ENCODE data around the gene MBNL1. TPM values are rescaled to one million over a fixed set of nuclear protein-coding genes. Genes with fewer than 3 reads are reported as not detected.

The MBNL1 gene
- total RNA-seq, 8 experiments from 2014 or later: 17.3 to 294 (median 44.8) TPM

- no peak for ATAC-seq (replicated peaks in 6 of 8)
- no peak overlapping the region for H3K27ac ChIP-seq
- no peaks in the 10 kb centered on the region for H3K4me1 ChIP-seq (replicated peaks in 1 of 2)
- no peak overlapping the region for H3K4me3 ChIP-seq
- in situ Hi-C loops (cut with MboI; ENCODE audit: low pct_unique_long_range_greater_than_20kb in 2 of 9, low sequenced_read_pairs in 9 of 9, unreplicated experiment in 9 of 9): no loop called here
Measured at GRCh38 chr3:152236716-152237115, 32.0 kb upstream of the MBNL1 start.

- in situ Hi-C loops (cut with MboI; ENCODE audit: low pct_unique_long_range_greater_than_20kb in 2 of 9, low sequenced_read_pairs in 9 of 9, unreplicated experiment in 9 of 9): no loop called here
- H3K27ac ChIP-seq: no peak overlapping the region
- H3K4me3 ChIP-seq: no peak overlapping the region
- 48 to 88% (median 78%) methylated on average over 1 to 2 of the region's 2 CpGs for WGBS, 10 experiments
- no peaks in the 10 kb centered on the region for H3K4me1 ChIP-seq (replicated peaks in 1 of 2)
- no peak for ATAC-seq (replicated peaks in 6 of 8)
Measured at GRCh38 chr3:152241142-152242017, 27.3 kb upstream of the MBNL1 start.

GRCh38 chr3:152243301-152243711 is 25.4 kb upstream of the MBNL1 start:
- in situ Hi-C loops (cut with MboI; ENCODE audit: low pct_unique_long_range_greater_than_20kb in 2 of 9, low sequenced_read_pairs in 9 of 9, unreplicated experiment in 9 of 9): no loop called here
- ATAC-seq (replicated peaks in 6 of 8): no peak
- 80 to 100% (median 100%) methylated on average over 1 of the region's 1 CpG; no CpG with 5 or more reads in 2 of the 10 experiments for WGBS, 10 experiments
- Histone ChIP-seq H3K4me1 (replicated peaks in 1 of 2) (no peaks in the 10 kb centered on the region), H3K27ac (no peak overlapping the region), H3K4me3 (no peak overlapping the region)

GRCh38 chr3:152243721-152244516 is 24.8 kb upstream of the MBNL1 start:
- in situ Hi-C loops (cut with MboI; ENCODE audit: low pct_unique_long_range_greater_than_20kb in 2 of 9, low sequenced_read_pairs in 9 of 9, unreplicated experiment in 9 of 9): no loop called here
- ATAC-seq (replicated peaks in 6 of 8): no peak
- Histone ChIP-seq H3K4me1 (replicated peaks in 1 of 2) (no peaks in the 10 kb centered on the region), H3K27ac (no peak overlapping the region), H3K4me3 (no peak overlapping the region)
- 63 to 100% (median 88%) methylated on average over 1 to 10 of the region's 10 CpGs for WGBS, 10 experiments

- Histone ChIP-seq H3K4me3 (no peak overlapping the region), H3K27ac (no peak overlapping the region), H3K4me1 (replicated peaks in 1 of 2) (no peaks in the 10 kb centered on the region)
- in situ Hi-C loops (cut with MboI; ENCODE audit: low pct_unique_long_range_greater_than_20kb in 2 of 9, low sequenced_read_pairs in 9 of 9, unreplicated experiment in 9 of 9): no loop called here
- no peak for ATAC-seq (replicated peaks in 6 of 8)
- 57 to 100% (median 88%) methylated on average over 1 to 2 of the region's 2 CpGs; no CpG with 5 or more reads in 1 of the 10 experiments for WGBS, 10 experiments
Measured at GRCh38 chr3:152244517-152244888, 24.2 kb upstream of the MBNL1 start.

- H3K4me1 ChIP-seq (replicated peaks in 1 of 2): no peaks in the 10 kb centered on the region
- no peak overlapping the region for H3K4me3 ChIP-seq
- WGBS, 10 experiments: 69 to 96% (median 90%) methylated on average over 1 to 3 of the region's 3 CpGs; no CpG with 5 or more reads in 1 of the 10 experiments
- in situ Hi-C loops (cut with MboI; ENCODE audit: low pct_unique_long_range_greater_than_20kb in 2 of 9, low sequenced_read_pairs in 9 of 9, unreplicated experiment in 9 of 9): no loop called here
- no peak overlapping the region for H3K27ac ChIP-seq
- no peak for ATAC-seq (replicated peaks in 6 of 8)
Measured at GRCh38 chr3:152245498-152246170, 23.1 kb upstream of the MBNL1 start.

GRCh38 chr3:152251916-152252315 is 16.8 kb upstream of the MBNL1 start:
- in situ Hi-C loops (cut with MboI; ENCODE audit: low pct_unique_long_range_greater_than_20kb in 2 of 9, low sequenced_read_pairs in 9 of 9, unreplicated experiment in 9 of 9): no loop called here
- ATAC-seq (replicated peaks in 6 of 8): no peak
- H3K27ac ChIP-seq: no peak overlapping the region
- H3K4me3 ChIP-seq: no peak overlapping the region
- H3K4me1 ChIP-seq (replicated peaks in 1 of 2): no peaks in the 10 kb centered on the region

- H3K27ac ChIP-seq: no peak overlapping the region
- H3K4me3 ChIP-seq: no peak overlapping the region
- in situ Hi-C loops (cut with MboI; ENCODE audit: low pct_unique_long_range_greater_than_20kb in 2 of 9, low sequenced_read_pairs in 9 of 9, unreplicated experiment in 9 of 9): no loop called here
- no peaks in the 10 kb centered on the region for H3K4me1 ChIP-seq (replicated peaks in 1 of 2)
- ATAC-seq (replicated peaks in 6 of 8): no peak
- WGBS, 10 experiments: 58 to 100% (median 90%) methylated on average over 3 of the region's 3 CpGs; no CpG with 5 or more reads in 1 of the 10 experiments
Measured at GRCh38 chr3:152252755-152253154, 16.0 kb upstream of the MBNL1 start.

GRCh38 chr3:152253514-152253913 is 15.2 kb upstream of the MBNL1 start:
- no peak for ATAC-seq (replicated peaks in 6 of 8)
- Histone ChIP-seq H3K4me3 (no peak overlapping the region), H3K4me1 (replicated peaks in 1 of 2) (peaks cover 0 to 4% of the 10 kb centered on the region in 2 donors), H3K27ac (no peak overlapping the region)
- 20 to 100% (median 100%) methylated on average over 1 of the region's 1 CpG; no CpG with 5 or more reads in 2 of the 10 experiments for WGBS, 10 experiments
- in situ Hi-C loops (cut with MboI; ENCODE audit: low pct_unique_long_range_greater_than_20kb in 2 of 9, low sequenced_read_pairs in 9 of 9, unreplicated experiment in 9 of 9): no loop called here

- H3K4me3 ChIP-seq: no peak overlapping the region
- WGBS, 10 experiments: 40 to 100% (median 97%) methylated on average over 1 to 2 of the region's 2 CpGs; no CpG with 5 or more reads in 1 of the 10 experiments
- in situ Hi-C loops (cut with MboI; ENCODE audit: low pct_unique_long_range_greater_than_20kb in 2 of 9, low sequenced_read_pairs in 9 of 9, unreplicated experiment in 9 of 9): no loop called here
- H3K4me1 ChIP-seq (replicated peaks in 1 of 2): peaks cover 0 to 7% of the 10 kb centered on the region in 2 donors
- ATAC-seq (replicated peaks in 6 of 8): no peak
- no peak overlapping the region for H3K27ac ChIP-seq
Measured at GRCh38 chr3:152254041-152254440, 14.7 kb upstream of the MBNL1 start.

GRCh38 chr3:152255290-152255689 is 13.4 kb upstream of the MBNL1 start:
- in situ Hi-C loops (cut with MboI; ENCODE audit: low pct_unique_long_range_greater_than_20kb in 2 of 9, low sequenced_read_pairs in 9 of 9, unreplicated experiment in 9 of 9): no loop called here

GRCh38 chr3:152256851-152257562 is 11.7 kb upstream of the MBNL1 start:
- in situ Hi-C loops (cut with MboI; ENCODE audit: low pct_unique_long_range_greater_than_20kb in 2 of 9, low sequenced_read_pairs in 9 of 9, unreplicated experiment in 9 of 9): no loop called here
- H3K27ac ChIP-seq: no peak overlapping the region
- ATAC-seq (replicated peaks in 6 of 8): no peak
- H3K4me1 ChIP-seq (replicated peaks in 1 of 2): peaks cover 0 to 17% of the 10 kb centered on the region in 2 donors
- WGBS, 10 experiments: 79 to 100% (median 91%) methylated on average over 1 to 5 of the region's 5 CpGs; no CpG with 5 or more reads in 1 of the 10 experiments
- H3K4me3 ChIP-seq: no peak overlapping the region

More at GRCh38 chr3:152255290-152255689, 13.4 kb upstream of the MBNL1 start:
- Histone ChIP-seq H3K4me3 (no peak overlapping the region), H3K4me1 (replicated peaks in 1 of 2) (peaks cover 0 to 14% of the 10 kb centered on the region in 2 donors), H3K27ac (no peak overlapping the region)
- 100% methylated on average over 1 of the region's 1 CpG for WGBS, 10 experiments
- no peak for ATAC-seq (replicated peaks in 6 of 8)
